RWPE1 (cell line): ENCODE data around the gene TMEM128.

Source experiments
- CTCF ChIA-PET: fragments of 350-600 bp; sonication (Branson Sonifier 250); formaldehyde crosslinking; extraction: SDS; loops from one replicate; lab custom pipeline; 2021; lab: Yijun Ruan, JAX
- POLR2A ChIA-PET: fragments of 400-600 bp; formaldehyde crosslinking; extraction: SDS; loops from one replicate; lab custom pipeline; 2020; ENCODE audit warnings: antibody characterized with exemption; ENCODE audit not compliant: low non-redundant PET; lab: Yijun Ruan, JAX
- DNase-seq: peaks from one replicate; pipeline ENCODE4 v3.0.0; 2012; ENCODE audit warnings: low spot score
- H3K27ac ChIP-seq: fragments of 450-650 bp; 2 replicates; pipeline ENCODE4 v1.5.1; 2017
- TF ChIP-seq, protein P1 (sequence below): fragments of 450-650 bp; conservative IDR thresholded peaks from 2 replicates; pipeline ENCODE4 v1.5.1; 2017; ENCODE audit warnings: low read depth, mild to moderate bottlenecking

Gene TMEM128

DNA sequence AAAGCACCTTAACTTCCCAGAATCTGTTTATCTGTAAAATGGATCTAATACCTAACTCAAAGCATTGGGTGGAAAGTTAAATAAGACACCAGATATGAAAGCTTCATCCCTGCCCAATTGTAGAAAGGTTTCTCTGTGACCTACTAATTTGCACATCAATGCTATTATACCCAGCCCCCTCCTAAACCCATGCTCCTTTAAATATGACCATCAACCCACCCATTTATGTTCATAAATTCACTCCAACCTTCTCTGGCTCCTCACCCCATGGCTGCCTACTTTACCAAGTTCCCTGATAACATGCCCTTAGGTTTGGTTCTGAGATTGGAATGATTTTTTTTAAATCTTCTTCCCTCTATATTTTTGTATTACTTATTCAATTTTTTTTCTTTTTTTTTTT is 40.1 kb upstream of the TMEM128 start:
- no peak for DNase-seq
- TF ChIP-seq, protein P1, sequence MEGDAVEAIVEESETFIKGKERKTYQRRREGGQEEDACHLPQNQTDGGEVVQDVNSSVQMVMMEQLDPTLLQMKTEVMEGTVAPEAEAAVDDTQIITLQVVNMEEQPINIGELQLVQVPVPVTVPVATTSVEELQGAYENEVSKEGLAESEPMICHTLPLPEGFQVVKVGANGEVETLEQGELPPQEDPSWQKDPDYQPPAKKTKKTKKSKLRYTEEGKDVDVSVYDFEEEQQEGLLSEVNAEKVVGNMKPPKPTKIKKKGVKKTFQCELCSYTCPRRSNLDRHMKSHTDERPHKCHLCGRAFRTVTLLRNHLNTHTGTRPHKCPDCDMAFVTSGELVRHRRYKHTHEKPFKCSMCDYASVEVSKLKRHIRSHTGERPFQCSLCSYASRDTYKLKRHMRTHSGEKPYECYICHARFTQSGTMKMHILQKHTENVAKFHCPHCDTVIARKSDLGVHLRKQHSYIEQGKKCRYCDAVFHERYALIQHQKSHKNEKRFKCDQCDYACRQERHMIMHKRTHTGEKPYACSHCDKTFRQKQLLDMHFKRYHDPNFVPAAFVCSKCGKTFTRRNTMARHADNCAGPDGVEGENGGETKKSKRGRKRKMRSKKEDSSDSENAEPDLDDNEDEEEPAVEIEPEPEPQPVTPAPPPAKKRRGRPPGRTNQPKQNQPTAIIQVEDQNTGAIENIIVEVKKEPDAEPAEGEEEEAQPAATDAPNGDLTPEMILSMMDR = no peak
- H3K27ac ChIP-seq = no peak overlapping the region
- ChIA-PET POLR2A (no interaction called here), CTCF (no interaction called here)

GRCh38 chr4:4284827-4285618 is 37.0 kb upstream of the TMEM128 start:
- peak; percentile 36 for DNase-seq
- CTCF ChIA-PET = interaction anchor here (0.8 kb wide), 1 partner anchor 25 kb away, joined by 3 read pairs; no protein-coding TSS in a partner anchor
- H3K27ac ChIP-seq = peak overlapping the region; percentile 62
- TF ChIP-seq, protein P1 = no peak
- POLR2A ChIA-PET = no interaction called here

- ChIA-PET POLR2A (no interaction called here), CTCF (no interaction called here)
- TF ChIP-seq, protein P1 = no peak
- H3K27ac ChIP-seq = no peak overlapping the region
- no peak for DNase-seq
Observed at GRCh38 chr4:4281787-4282186, 33.8 kb upstream of the TMEM128 start.

GRCh38 chr4:4277531-4277930 is 29.5 kb upstream of the TMEM128 start:
- H3K27ac ChIP-seq = no peak overlapping the region
- no peak for DNase-seq
- ChIA-PET CTCF (no interaction called here), POLR2A (no interaction called here)
- TF ChIP-seq, protein P1 = no peak

- POLR2A ChIA-PET = no interaction called here
- TF ChIP-seq, protein P1 = no peak
- CTCF ChIA-PET = no interaction called here
- no peak for DNase-seq
- 0 out of 2 replicates have a peak overlapping the region, but pooled peaks have one; percentile 3 for H3K27ac ChIP-seq
Observed at GRCh38 chr4:4274226-4274625, 26.2 kb upstream of the TMEM128 start.

DNA sequence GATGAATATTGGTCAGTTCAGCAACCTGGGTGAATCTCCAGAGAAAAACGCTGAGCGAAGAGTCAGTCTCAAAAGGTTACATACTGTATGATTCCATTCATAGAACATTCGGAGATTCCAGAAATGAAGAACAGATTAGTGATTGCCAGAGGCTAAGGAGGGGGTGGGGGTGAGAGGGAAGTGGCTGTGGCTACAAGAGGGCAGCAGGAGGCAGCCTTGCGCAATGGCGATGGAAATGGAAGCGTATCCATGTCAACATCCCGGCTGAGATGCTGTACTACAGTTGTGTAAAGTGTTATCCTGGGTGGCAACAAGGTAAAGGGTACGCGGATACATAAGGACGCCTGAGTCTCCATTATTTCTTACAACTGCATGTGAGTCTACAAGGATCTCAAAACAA is 23.9 kb upstream of the TMEM128 start:
- DNase-seq = no peak
- TF ChIP-seq, protein P1 = no peak
- POLR2A ChIA-PET = no interaction called here
- CTCF ChIA-PET = no interaction called here
- H3K27ac ChIP-seq = no peak overlapping the region
